ENCODE measurements around the gene PDE1A. TPM values are rescaled to one million over a fixed set of nuclear protein-coding genes. Genes with fewer than 3 reads are reported as not detected.
"Not testable (repeated sequence)": the region's sequence is repeated elsewhere in the genome, so short reads cannot be mapped to it uniquely, and the experiment has no call there.

Gene PDE1A
- total RNA-seq, 4 donors from 2014 or later = 0.75 to 8.1 (median 3.8) TPM

- Histone ChIP-seq H3K4me3 (no peak overlapping the region), H3K36me3 (no peaks in the 10 kb centered on the region), H3K4me1 (no peaks in the 10 kb centered on the region), H3K27me3 (no peaks in the 10 kb centered on the region), H3K9me3 (no peaks in the 10 kb centered on the region), H3K27ac (no peak overlapping the region)
- in situ Hi-C loops (cut with MboI; ENCODE audit: low pct_ligation_motif_present in 1 of 4, low pct_unique_long_range_greater_than_20kb in 1 of 4, low sequenced_read_pairs in 3 of 4) (no loop called here), intact Hi-C loops (cut with DNase I; ENCODE audit: low total_unique reads) (no loop called here)
- no peak for DNase-seq
- WGBS, 2 donors (ENCODE audit: low coverage in 1 of 2) = 46 to 53% methylated on average over 1 of the region's 1 CpG
- TF ChIP-seq EP300 (IDR thresholded peaks at IDR 0.05; ENCODE audit: low read depth) = no peak
- TF ChIP-seq POLR2A (IDR thresholded peaks at IDR 0.05) = no peak
- no peak for TF ChIP-seq POLR2AphosphoS5 (IDR thresholded peaks at IDR 0.05)
- TF ChIP-seq, protein P1, sequence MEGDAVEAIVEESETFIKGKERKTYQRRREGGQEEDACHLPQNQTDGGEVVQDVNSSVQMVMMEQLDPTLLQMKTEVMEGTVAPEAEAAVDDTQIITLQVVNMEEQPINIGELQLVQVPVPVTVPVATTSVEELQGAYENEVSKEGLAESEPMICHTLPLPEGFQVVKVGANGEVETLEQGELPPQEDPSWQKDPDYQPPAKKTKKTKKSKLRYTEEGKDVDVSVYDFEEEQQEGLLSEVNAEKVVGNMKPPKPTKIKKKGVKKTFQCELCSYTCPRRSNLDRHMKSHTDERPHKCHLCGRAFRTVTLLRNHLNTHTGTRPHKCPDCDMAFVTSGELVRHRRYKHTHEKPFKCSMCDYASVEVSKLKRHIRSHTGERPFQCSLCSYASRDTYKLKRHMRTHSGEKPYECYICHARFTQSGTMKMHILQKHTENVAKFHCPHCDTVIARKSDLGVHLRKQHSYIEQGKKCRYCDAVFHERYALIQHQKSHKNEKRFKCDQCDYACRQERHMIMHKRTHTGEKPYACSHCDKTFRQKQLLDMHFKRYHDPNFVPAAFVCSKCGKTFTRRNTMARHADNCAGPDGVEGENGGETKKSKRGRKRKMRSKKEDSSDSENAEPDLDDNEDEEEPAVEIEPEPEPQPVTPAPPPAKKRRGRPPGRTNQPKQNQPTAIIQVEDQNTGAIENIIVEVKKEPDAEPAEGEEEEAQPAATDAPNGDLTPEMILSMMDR (IDR thresholded peaks at IDR 0.05) = no peak
Measured at GRCh38 chr2:182291296-182291695, 135.5 kb downstream of the PDE1A start.

DNA sequence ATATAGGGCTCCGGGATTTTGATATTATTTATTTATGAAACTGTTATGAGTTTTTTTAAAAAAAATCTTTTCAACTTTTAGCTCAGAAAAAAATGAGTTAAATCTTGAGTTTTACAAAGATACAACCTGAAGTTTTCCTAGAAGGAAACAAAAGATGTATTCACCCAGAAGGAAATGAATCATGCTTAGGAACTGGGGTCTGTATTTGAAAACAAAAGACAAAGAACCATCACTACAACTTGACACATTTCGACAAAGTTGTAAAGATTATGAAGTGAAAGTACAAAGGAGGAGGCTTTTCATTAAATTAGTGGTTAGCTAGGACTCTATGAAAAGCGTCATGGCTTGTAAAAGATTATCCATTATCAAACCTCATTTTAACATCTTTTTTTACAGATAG lies 143.3 kb downstream of the PDE1A start:
- in situ Hi-C loops (cut with MboI; ENCODE audit: low pct_ligation_motif_present in 1 of 4, low pct_unique_long_range_greater_than_20kb in 1 of 4, low sequenced_read_pairs in 3 of 4) (no loop called here), intact Hi-C loops (cut with DNase I; ENCODE audit: low total_unique reads) (no loop called here)
- no peaks in the 10 kb centered on the region for H3K36me3 ChIP-seq
- H3K27ac ChIP-seq = no peak overlapping the region
- 64 to 70% methylated on average over 3 of the region's 3 CpGs for WGBS, 2 donors (ENCODE audit: low coverage in 1 of 2)
- H3K4me1 ChIP-seq = no peaks in the 10 kb centered on the region
- H3K4me3 ChIP-seq = no peak overlapping the region
- H3K27me3 ChIP-seq = no peaks in the 10 kb centered on the region
- DNase-seq = no peak
- TF ChIP-seq POLR2AphosphoS5 (IDR thresholded peaks at IDR 0.05) = no peak
- no peak for TF ChIP-seq EP300 (IDR thresholded peaks at IDR 0.05; ENCODE audit: low read depth)
- no peak for TF ChIP-seq POLR2A (IDR thresholded peaks at IDR 0.05)
- TF ChIP-seq, protein P1 (IDR thresholded peaks at IDR 0.05) = no peak
- no peaks in the 10 kb centered on the region for H3K9me3 ChIP-seq

DNA sequence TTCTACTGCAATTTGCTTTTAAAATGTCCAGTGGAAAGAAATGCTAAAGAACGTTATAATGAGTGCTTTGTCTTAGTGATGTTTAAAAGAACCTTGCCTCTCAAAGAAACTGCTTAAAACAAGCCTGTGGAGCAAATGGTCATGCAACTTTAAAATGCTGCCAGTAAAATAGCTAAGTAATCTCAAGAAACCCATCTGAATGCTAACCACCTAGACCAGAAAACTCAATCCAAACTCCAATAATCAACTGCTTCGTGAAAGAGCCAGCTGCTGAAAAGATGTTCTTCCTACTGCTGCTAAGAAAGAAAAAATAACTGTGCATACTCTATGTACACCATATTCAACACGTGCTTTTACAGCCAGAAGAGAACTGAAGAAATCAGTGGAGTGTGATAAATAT lies 145.6 kb downstream of the PDE1A start:
- H3K4me1 ChIP-seq = no peaks in the 10 kb centered on the region

DNA sequence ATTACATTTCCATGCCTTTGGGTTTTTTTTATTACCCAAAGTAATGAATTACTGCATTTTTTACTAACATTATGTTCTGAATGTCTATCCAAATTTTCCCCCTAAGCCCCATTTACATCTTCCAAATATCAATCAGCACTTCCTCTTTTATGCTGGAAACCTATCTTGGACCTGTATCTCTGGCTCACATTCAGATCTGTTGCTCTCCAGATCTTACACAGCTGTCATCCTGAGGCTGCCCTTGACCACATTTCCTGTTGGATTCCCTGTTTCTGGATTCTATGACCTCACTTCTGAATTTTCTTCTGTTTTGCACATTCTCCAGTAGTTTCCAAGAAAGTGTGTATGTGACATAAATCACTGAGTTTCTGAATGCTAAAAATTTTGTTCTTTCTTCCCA lies 146.7 kb downstream of the PDE1A start:
- intact Hi-C loops (cut with DNase I; ENCODE audit: low total_unique reads) = no loop called here
- Histone ChIP-seq H3K27me3 (no peaks in the 10 kb centered on the region), H3K4me3 (no peak overlapping the region), H3K36me3 (no peaks in the 10 kb centered on the region), H3K9me3 (peaks cover 0 to 5% of the 10 kb centered on the region in 2 donors), H3K4me1 (no peaks in the 10 kb centered on the region), H3K27ac (no peak overlapping the region)
- no peak for TF ChIP-seq POLR2AphosphoS5 (IDR thresholded peaks at IDR 0.05)
- TF ChIP-seq, protein P1 (IDR thresholded peaks at IDR 0.05) = no peak
- TF ChIP-seq EP300 (IDR thresholded peaks at IDR 0.05; ENCODE audit: low read depth) = no peak
- no peak for TF ChIP-seq POLR2A (IDR thresholded peaks at IDR 0.05)
- in situ Hi-C loops (cut with MboI; ENCODE audit: low pct_ligation_motif_present in 1 of 4, low pct_unique_long_range_greater_than_20kb in 1 of 4, low sequenced_read_pairs in 3 of 4) = no loop called here
- no peak for DNase-seq

More for the DNA sequence above, 145.6 kb downstream of the PDE1A start:
- no peak for DNase-seq
- intact Hi-C loops (cut with DNase I; ENCODE audit: low total_unique reads) (no loop called here), in situ Hi-C loops (cut with MboI; ENCODE audit: low pct_ligation_motif_present in 1 of 4, low pct_unique_long_range_greater_than_20kb in 1 of 4, low sequenced_read_pairs in 3 of 4) (no loop called here)
- WGBS, 2 donors (ENCODE audit: low coverage in 1 of 2) = 58 to 60% methylated on average over 3 of the region's 3 CpGs
- Histone ChIP-seq H3K27me3 (no peaks in the 10 kb centered on the region), H3K36me3 (no peaks in the 10 kb centered on the region), H3K9me3 (peaks cover 0 to under 1% of the 10 kb centered on the region in 2 donors), H3K4me3 (no peak overlapping the region), H3K27ac (no peak overlapping the region)
- TF ChIP-seq, protein P1 (IDR thresholded peaks at IDR 0.05) = no peak
- TF ChIP-seq EP300 (IDR thresholded peaks at IDR 0.05; ENCODE audit: low read depth) (no peak), POLR2A (IDR thresholded peaks at IDR 0.05) (no peak), POLR2AphosphoS5 (IDR thresholded peaks at IDR 0.05) (no peak)

DNA sequence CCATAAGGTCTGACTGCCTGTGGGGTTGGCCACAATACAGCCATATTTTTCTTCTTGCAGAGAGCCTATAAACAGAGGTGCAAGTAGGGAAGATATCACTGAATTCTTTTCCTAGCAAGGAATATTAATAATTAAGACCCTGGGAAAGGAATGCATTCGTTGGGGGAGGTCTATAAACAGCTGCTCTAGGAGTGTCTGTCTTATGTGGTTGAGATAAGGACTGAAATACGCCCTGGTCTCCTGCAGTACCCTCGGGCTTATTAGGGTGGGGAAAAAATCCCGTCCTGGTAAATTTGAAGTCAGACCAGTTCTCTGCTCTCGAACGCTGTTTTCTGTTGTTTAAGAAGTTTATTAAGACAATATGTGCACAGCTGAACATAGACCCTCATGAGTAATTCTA lies 150.2 kb downstream of the PDE1A start:
- H3K9me3 ChIP-seq; H3K27ac ChIP-seq; intact Hi-C loops (cut with DNase I; ENCODE audit: low total_unique reads); H3K27me3 ChIP-seq; H3K36me3 ChIP-seq; H3K4me3 ChIP-seq; H3K4me1 ChIP-seq; DNase-seq; in situ Hi-C loops (cut with MboI; ENCODE audit: low pct_ligation_motif_present in 1 of 4, low pct_unique_long_range_greater_than_20kb in 1 of 4, low sequenced_read_pairs in 3 of 4): not testable (repeated sequence)
- WGBS, 2 donors (ENCODE audit: low coverage in 1 of 2) = 75 to 82% methylated on average over 6 of the region's 6 CpGs
